GM06990 (cell line): ENCODE data around the gene CEP162.

Experiments
- DNase-seq: peaks from one replicate; pipeline ENCODE4 v3.0.0-alpha.2; 2011; ENCODE audit not compliant: insufficient read length; ENCODE audit errors: extremely low read depth
- H3K27me3 ChIP-seq: replicated peaks from 2 replicates; pipeline ENCODE4 v1.6.0; 2011; ENCODE audit warnings: low read length; ENCODE audit not compliant: control insufficient read depth, insufficient read depth
- H3K36me3 ChIP-seq: 2 replicates; pipeline ENCODE4 v1.5.1; 2011; ENCODE audit warnings: low read length; ENCODE audit not compliant: control insufficient read depth, insufficient read depth
- H3K4me3 ChIP-seq: replicated peaks from 2 replicates; pipeline ENCODE4 v1.5.1; 2011; ENCODE audit warnings: low read depth, mild to moderate bottlenecking, control low read depth, low read length
- CTCF ChIP-seq: IDR thresholded peaks from 2 replicates; pipeline ENCODE4 v1.5.1; 2011; ENCODE audit warnings: low read length, control low read depth, mild to moderate bottlenecking, inconsistent platforms; ENCODE audit not compliant: insufficient read depth, poor library complexity, severe bottlenecking

The CEP162 gene, protein sequence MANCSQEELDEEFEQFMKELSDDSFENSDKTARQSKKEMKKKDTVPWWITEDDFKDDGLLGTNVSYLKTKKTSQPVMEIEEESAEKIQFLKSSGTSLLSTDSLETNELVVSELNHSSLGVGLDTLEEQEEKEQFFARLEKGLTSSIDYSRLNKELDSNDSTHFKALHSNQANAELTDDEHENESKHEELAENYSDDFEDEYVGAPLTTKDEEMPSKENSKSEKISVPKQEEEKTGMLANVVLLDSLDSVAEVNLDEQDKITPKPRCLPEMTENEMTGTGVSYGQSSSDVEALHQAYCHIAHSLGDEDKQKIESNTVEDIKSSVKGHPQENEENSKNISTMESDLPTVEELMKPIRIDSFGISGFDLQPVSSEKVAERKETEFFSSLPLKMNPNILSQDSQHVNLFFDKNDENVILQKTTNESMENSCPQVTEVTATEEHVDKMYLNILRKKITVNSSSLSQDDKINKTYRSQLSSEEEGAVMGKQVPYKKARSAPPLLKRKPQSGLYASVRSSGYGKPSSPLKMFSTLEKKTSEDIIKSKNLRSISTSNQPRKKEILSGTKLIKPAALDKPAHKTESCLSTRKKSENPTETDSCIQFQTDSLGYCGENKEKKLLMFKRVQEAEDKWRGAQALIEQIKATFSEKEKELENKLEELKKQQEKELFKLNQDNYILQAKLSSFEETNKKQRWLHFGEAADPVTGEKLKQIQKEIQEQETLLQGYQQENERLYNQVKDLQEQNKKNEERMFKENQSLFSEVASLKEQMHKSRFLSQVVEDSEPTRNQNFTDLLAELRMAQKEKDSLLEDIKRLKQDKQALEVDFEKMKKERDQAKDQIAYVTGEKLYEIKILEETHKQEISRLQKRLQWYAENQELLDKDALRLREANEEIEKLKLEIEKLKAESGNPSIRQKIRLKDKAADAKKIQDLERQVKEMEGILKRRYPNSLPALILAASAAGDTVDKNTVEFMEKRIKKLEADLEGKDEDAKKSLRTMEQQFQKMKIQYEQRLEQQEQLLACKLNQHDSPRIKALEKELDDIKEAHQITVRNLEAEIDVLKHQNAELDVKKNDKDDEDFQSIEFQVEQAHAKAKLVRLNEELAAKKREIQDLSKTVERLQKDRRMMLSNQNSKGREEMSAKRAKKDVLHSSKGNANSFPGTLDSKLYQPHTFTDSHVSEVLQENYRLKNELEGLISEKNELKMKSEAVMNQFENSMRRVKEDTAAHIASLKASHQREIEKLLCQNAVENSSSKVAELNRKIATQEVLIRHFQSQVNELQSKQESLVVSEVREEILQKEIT (N-terminal part only)

GRCh38 chr6:84227434-84228197 lies at the start of gene CEP162:
CEP162 (minus strand) TSS chr6:84227643; CDS start chr6:84226393, 1,250 bp downstream.
- TF ChIP-seq CTCF, result peak; percentile 71
- Histone ChIP-seq H3K4me3 (peak within 1 kb of the TSS; percentile 80), H3K27me3 (no peaks in the 10 kb centered on the region), H3K36me3 (no peaks in the 10 kb centered on the region)
- peak; percentile 86 for DNase-seq

DNA sequence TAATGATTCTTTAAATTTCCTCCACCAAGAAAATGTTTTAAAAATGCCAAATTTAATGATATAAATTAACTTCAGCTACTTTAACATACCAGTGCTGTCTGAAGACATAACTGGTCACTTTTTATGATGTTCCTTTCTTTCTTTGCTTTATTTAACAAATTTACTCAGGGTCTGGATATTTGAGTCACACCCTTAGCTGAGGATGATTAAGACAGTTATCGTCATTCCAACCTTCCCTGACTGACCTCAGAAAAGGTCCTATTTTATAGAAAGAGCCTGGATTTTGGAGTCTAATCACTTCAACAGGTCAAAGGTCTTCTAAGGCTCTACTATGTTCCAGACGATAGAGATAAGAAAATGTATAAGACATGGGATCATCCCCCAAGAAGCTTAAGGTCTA lies 47.4 kb upstream of the CEP162 start:
- DNase-seq, result no peak
- Histone ChIP-seq H3K27me3 (no peaks in the 10 kb centered on the region), H3K4me3 (no peak overlapping the region), H3K36me3 (no peaks in the 10 kb centered on the region)
- TF ChIP-seq CTCF, result no peak

DNA sequence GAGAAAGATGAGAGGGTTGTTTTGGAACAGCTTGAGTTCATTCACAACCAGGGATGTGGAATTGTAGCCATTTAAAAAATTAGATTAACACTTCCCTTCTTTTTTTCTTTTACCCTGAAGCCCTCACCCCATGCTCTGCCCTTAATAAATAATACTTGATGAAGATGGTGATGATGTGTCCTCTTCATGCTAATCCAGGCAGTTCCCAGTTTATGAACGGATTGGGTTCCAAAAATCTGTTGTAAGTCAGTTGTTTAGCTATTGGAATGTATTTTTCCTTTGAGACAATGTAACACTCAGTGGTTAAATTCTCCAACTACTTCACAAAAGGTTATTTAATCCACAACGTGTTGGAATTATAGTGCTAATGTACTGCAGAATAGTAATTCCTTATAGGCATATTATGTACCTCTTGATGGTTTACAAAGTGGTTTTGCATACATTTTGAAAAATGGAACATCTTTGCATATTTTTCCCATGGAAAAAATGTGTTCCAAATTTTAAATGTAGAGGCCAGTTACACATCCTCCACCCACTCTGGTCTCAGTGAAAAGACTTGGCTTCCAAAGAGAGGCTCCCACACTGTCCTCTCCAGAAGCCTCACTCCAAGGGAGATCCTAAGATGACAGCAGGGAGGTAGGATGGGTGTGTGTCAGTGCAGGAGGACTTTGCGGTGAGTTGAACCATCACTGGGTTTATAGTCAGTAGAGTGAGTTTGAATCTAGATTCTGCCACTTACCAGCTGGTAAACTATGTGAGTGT lies 45.8 kb upstream of the CEP162 start:
- H3K4me3 ChIP-seq, result no peak overlapping the region
- H3K27me3 ChIP-seq, result no peaks in the 10 kb centered on the region
- no peak for TF ChIP-seq CTCF
- no peak for DNase-seq
- H3K36me3 ChIP-seq, result no peaks in the 10 kb centered on the region

GRCh38 chr6:84272298-84272697 lies 44.9 kb upstream of the CEP162 start:
- no peak overlapping the region for H3K4me3 ChIP-seq
- peak; percentile 17 for DNase-seq
- H3K36me3 ChIP-seq, result no peaks in the 10 kb centered on the region
- TF ChIP-seq CTCF, result no peak
- H3K27me3 ChIP-seq, result no peaks in the 10 kb centered on the region
